SK-MEL-5 (cell line): ENCODE measurements around the gene ADAMTSL1. TPM values are rescaled to one million over a fixed set of nuclear protein-coding genes. Genes with fewer than 3 reads are reported as not detected.
A peak's percentile ranks its signal among the peaks of the same experiment; 100 is the strongest.

Source experiments
- DNase-seq: peaks from one replicate; pipeline ENCODE4 v3.0.0-alpha.2; 2016; ENCODE audit warnings: low read depth, low spot score
- in situ Hi-C: cut with HindIII; loops from 2 replicates; pipeline ENCODE4 v1.10.0; 2016; ENCODE audit warnings: low sequenced_read_pairs, high pct_unique_total_duplicates, low pct_unique_long_range_greater_than_20kb
- total RNA-seq: library from RNA; depleted of rRNA; stranded (reverse); fragments of >200 nt; shearing (Covaris generic); gene quantifications from 2 replicates; pipeline ENCODE4 v1.2.3, GENCODE V29; 2014

ADAMTSL1 gene
- total RNA-seq, 1 experiment from 2014 or later = not detected

DNA sequence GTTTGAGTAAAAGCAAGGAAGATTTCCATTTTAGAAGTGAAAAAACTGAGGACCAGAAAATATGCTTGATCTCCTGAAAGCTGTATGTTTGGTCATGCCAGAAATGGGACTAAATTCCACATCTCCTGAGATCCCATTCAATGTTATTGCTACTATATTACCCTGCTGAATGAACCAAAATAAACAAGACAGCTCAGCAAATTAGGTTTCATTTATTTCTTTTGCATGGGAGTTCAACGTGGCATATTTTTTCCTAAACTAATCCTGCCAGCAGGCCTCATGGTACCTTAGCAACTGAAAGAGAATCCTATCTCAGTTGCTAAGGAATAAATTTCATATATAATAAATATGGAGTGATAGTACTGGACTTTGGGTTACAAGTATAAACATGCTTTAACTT, 101.7 kb downstream of the ADAMTSL1 start:
- in situ Hi-C loops = no loop called here
- DNase-seq = no peak

GRCh38 chr9:18579536-18579935, 105.6 kb downstream of the ADAMTSL1 start:
- in situ Hi-C loops = no loop called here
- DNase-seq = no peak

DNA sequence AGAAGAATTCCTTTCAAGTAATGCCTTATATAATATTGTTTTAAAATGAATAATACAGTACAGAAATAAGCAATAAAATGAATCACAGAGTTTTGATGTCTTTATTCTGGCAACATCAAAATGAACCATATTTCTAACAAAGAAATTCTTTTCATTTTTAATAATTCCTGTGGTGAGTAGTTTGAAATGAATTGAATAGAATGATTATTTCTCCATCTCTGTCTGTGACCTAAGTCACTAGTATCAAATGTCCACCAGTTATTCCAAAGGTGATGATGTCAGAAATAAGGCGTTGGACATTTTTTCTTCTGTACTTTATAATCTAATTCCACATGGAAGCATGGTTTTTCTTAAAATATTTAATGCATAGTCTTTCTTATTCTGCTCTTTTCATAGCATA, 106.2 kb downstream of the ADAMTSL1 start:
- in situ Hi-C loops = no loop called here

DNA sequence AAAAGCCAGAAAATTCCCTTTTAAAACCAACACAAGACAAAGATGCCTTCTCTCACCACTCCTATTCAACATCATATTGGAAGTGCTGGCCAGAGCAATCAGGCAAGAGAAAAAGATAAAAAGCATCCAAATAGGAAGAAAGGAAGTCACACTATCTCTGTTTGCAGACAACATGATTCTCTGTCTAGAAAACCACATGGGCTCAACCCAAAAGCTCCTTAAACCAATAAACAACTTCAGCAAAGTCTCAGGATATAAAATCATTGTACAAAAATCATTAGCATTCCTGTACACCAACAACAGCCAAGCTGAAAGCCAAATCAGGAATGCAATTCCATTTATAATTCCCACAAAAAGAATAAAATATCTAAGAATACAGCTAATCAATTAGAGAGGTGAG, 112.0 kb downstream of the ADAMTSL1 start:
- in situ Hi-C loops = no loop called here
- no peak for DNase-seq

More for the DNA sequence above, 106.2 kb downstream of the ADAMTSL1 start:
- no peak for DNase-seq

- DNase-seq = no peak
Measured at GRCh38 chr9:18588002-18588401, 114.0 kb downstream of the ADAMTSL1 start.

GRCh38 chr9:18591261-18591660, 117.3 kb downstream of the ADAMTSL1 start:
- no peak for DNase-seq

More at GRCh38 chr9:18588002-18588401, 114.0 kb downstream of the ADAMTSL1 start:
- in situ Hi-C loops = no loop called here

GRCh38 chr9:18594837-18595236, 120.9 kb downstream of the ADAMTSL1 start:
- in situ Hi-C loops = no loop called here
- DNase-seq = no peak

More at GRCh38 chr9:18591261-18591660, 117.3 kb downstream of the ADAMTSL1 start:
- in situ Hi-C loops = no loop called here

- DNase-seq = no peak
- in situ Hi-C loops = no loop called here
Measured at GRCh38 chr9:18595597-18595996, 121.6 kb downstream of the ADAMTSL1 start.

GRCh38 chr9:18596920-18597319, 123.0 kb downstream of the ADAMTSL1 start:
- DNase-seq = no peak
- in situ Hi-C loops = no loop called here

DNA sequence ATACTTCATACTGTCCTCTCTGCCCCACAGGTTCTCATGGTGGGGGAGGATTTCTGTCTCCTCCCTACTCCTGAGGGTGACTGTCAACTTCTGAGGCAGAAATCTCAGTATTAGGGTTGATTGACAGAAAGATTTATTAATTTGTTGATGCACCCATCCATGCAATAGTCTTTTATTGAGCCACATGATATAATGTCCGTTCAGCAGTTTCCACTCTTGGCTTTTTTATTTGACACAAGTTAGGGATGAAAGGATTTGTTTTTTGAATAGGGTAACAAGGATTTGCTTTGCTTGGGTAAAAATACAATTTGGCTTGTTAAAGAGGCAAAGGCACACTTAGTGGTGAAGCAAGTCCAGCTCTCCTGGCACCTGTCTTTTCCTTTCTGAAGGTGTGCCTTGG, 125.0 kb downstream of the ADAMTSL1 start:
- no peak for DNase-seq
- in situ Hi-C loops = no loop called here

DNA sequence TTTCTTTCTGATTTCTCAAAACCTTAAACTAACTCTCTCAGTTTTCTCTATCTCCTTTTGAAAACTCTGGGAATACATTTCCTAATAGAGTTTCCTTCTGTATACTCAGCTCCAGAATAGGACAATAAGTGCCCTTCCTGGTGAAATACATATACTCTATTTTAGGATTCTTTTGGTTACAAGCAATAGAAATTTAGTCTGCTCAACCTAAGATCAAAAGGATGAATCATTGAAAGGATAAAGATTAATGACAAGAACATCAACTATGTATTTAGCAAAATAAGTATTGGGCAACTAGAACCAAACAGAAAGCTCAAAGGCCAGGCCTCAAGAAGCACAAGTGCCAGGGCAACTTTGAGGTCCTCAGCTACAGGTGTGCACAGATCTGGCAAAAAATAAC, 127.1 kb downstream of the ADAMTSL1 start:
- no peak for DNase-seq
- in situ Hi-C loops = no loop called here

DNA sequence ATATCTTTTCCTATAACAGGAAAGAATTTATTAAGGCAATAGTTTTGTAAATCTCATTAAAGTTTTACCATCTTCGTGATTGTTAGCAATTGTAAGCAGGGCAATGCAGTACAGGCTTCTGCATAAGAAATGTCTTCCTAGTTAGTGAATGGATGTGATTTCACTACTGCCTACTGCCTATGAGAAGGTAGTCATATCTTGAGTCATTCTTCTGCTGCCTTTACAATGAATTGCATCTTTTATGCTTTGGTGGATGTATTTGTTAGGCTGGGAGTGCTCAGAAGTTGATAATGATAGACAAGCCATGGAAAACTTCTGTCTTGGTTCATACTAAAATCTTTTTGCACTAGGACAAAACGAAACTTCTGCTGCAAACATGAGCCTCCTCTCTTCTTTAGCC, 128.0 kb downstream of the ADAMTSL1 start:
- in situ Hi-C loops = no loop called here
- no peak for DNase-seq

DNA sequence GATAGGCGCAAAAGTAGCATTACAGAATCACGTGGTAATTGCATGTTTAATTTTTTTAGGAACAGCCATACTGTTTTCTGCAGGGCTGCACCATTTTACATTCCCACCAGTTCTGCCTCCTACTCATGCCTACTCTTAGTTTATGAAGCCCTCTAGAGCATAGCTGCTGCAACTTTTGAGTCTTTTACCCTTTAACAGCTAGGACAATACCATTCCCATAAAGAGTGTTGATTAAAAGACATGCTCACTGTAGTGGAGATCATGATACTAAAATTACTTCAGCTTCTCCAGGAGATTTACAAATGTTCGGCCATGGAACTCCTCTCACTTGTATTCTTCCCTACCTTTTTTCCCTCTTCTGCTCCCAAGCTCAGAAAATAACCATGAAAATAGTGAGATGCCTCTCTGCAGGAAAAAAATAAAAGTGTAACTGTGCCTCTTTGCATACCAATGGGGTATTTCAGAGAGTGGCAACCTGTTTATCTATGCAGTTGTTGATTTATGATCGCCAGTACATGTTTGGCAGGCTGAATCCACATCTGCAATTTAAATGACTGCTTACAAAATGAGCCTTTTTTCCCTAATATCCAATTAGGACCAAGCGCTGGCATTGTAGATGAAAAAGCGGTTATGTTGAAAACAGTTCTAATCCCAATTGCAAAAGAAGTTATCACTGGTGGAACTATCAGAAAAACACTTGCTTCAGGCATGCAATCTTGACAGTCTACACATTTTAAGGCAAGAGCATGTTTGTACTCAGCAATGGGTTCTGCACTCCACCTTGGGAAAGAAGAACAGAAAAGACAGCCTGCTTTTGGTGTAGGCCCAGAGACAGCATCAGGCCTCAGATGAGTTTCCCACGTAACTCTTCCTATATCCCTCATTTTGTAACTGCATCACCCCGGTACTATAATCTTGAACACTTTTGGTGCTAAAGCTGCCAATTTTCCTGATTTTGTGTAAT, 131.1 kb downstream of the ADAMTSL1 start:
- no peak for DNase-seq
- in situ Hi-C loops = no loop called here

- in situ Hi-C loops = no loop called here
- DNase-seq = no peak
Measured at GRCh38 chr9:18605766-18606180, 131.8 kb downstream of the ADAMTSL1 start.

GRCh38 chr9:18606281-18606680, 132.3 kb downstream of the ADAMTSL1 start:
- in situ Hi-C loops = no loop called here
- no peak for DNase-seq

DNA sequence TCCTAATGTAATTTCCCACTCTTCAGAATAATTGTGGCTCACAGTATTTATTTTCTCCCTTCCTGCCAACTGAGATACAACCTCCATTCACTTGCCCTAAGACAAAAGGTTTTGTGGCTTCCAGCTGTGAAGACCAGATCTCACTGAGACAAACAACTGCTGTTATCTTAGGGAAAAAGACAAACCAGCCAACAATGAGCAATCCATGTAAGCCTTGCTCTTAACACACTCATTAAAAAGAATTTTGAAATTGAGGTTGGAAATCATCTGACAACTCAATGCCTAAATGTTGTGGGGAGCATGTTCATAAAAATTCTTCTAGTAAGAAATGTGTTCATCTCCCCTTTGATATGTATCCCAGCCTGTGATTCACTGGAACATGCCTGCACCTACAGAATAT, 132.9 kb downstream of the ADAMTSL1 start:
- DNase-seq = no peak
- in situ Hi-C loops = no loop called here

DNA sequence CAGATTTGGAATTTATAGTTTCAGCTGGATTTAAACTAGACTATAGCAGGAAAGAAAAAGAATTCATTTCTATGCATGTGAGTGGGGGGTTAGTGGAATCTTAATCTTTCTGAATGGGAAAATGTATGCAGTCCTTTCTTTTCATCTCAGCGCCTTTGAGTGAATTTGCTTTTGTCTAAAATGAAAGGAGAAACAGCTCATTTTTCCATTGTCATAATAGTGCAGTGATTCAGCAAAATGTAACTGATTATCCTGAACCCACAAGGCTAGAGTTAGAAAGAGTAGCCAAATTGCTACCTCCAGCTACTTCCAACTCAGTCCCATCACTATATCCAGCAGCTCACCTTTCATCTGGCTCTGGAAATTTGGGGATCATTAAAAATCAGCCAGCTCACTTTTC, 134.4 kb downstream of the ADAMTSL1 start:
- no peak for DNase-seq
- in situ Hi-C loops = no loop called here

DNA sequence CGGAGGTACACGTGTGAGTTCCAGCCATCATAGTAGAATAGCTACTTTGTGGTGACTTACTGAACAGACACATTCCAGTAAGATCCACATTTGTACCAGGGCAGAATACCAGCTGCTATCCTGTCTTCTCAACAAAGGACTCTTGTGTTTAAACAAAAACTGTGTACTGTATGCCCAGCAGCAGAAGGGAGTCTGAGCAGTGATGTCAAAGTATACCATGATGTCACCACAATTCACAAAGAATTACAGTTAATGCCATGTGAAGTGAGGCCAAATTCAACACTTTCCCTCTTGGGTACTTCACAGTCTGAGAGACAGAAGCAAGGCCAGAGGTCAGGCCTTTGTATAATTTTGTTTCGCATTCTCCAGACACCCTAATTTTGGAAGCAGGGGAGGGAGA, 137.0 kb downstream of the ADAMTSL1 start:
- in situ Hi-C loops = no loop called here

DNA sequence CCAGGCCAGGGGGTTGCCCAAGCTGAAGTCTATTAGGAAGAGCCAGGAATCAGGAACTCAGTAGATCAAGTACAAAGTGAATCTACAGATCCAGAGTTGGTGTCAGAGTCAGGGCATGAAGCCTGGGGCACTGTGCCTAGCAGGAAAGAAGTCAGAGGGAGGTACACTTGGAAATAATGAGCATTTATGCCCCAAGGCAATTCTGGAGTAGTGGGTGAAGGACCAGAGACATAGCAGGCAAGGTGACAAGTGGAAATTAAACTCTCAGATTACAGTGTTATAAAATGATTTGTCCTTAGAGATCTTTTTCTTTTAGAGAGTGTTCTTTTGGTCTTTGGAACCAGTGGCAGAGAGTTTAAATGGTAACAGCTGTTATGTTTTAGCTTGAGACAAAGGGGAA, 138.0 kb downstream of the ADAMTSL1 start:
- in situ Hi-C loops = no loop called here
- DNase-seq = no peak

More for the DNA sequence above, 137.0 kb downstream of the ADAMTSL1 start:
- DNase-seq = peak; percentile 93
